B cell (primary cell): ENCODE results near the gene CMTM3. TPM values are rescaled to one million over a fixed set of nuclear protein-coding genes. Genes with fewer than 3 reads are reported as not detected.

ENCODE experiments used
- ATAC-seq: fragments of 200-7000 bp; cut with Tn5 transposase; one replicate; pipeline ENCODE4 v1.10.0; 2021; ENCODE audit warnings: low read depth, mild to moderate bottlenecking, moderate number of reproducible peaks, moderate library complexity
- CTCF ChIA-PET: fragments of 350-600 bp; sonication (Branson Sonifier 250); formaldehyde crosslinking; loops from one replicate; lab custom pipeline; 2021; ENCODE audit warnings: antibody characterized with exemption, inconsistent platforms; lab: Charles Lee
- POLR2A ChIA-PET: fragments of 350-600 bp; sonication (Branson Sonifier 250); formaldehyde crosslinking; loops from one replicate; lab custom pipeline; 2021; ENCODE audit warnings: antibody characterized with exemption; lab: Charles Lee
- DNase-seq: peaks from one replicate; pipeline ENCODE4 v3.0.0; 2013
- H2AFZ ChIP-seq: 2 replicates; pipeline ENCODE4 v1.6.1; 2012; ENCODE audit warnings: mild to moderate bottlenecking, low read depth, low read length; ENCODE audit not compliant: insufficient read depth, poor library complexity, severe bottlenecking
- H3K27ac ChIP-seq, 2 donors: 1 replicate in 1 of 2; 2 replicates in 1 of 2; pipeline ENCODE4 v1.5.1; 2012 to 2013; ENCODE audit warnings: low read length in 2 of 2, mild to moderate bottlenecking in 2 of 2, moderate library complexity in 1 of 2
- H3K27me3 ChIP-seq, 4 experiments: fragments of 200-600 bp in 1 of 4; sonication (generic) in 1 of 4; replicated peaks in 1 of 4; 1 replicate in 2 of 4; 2 replicates in 2 of 4; pipeline versions ENCODE4 v1.6.1 to v1.7.0; 2013 to 2016; ENCODE audit warnings: low read length in 3 of 4, mild to moderate bottlenecking in 2 of 4, mixed read lengths in 1 of 4, moderate library complexity in 1 of 4; ENCODE audit not compliant: insufficient read depth in 4 of 4, control insufficient read depth in 3 of 4; ENCODE audit errors: control extremely low read depth in 1 of 4
- H3K36me3 ChIP-seq, 2 experiments: replicated peaks in 1 of 2; 1 replicate in 1 of 2; 2 replicates in 1 of 2; pipeline versions ENCODE4 v1.6.1 to v1.7.1; 2013; ENCODE audit warnings: low read length in 1 of 2; ENCODE audit not compliant: insufficient read depth in 2 of 2, control insufficient read depth in 1 of 2; ENCODE audit errors: control extremely low read depth in 1 of 2, extremely low read depth in 1 of 2
- H3K4me1 ChIP-seq, 2 donors: fragments of 200-600 bp in 1 of 2; sonication (generic) in 1 of 2; 1 replicate in 1 of 2; 2 replicates in 1 of 2; pipeline versions ENCODE4 v1.5.1 to v1.6.1; 2013 to 2017; ENCODE audit warnings: low read length in 2 of 2; ENCODE audit not compliant: control insufficient read depth in 2 of 2, insufficient read depth in 2 of 2
- H3K4me2 ChIP-seq: replicated peaks from 2 replicates; pipeline ENCODE3; 2012; ENCODE audit warnings: mild to moderate bottlenecking, low read depth, low read length; ENCODE audit not compliant: poor library complexity, severe bottlenecking
- H3K4me3 ChIP-seq, 5 experiments: fragments of 200-600 bp in 1 of 5; sonication (generic) in 1 of 5; 1 replicate in 3 of 5; 2 replicates in 2 of 5; pipeline versions ENCODE4 v1.5.1 to v1.7.0; 2011 to 2016; ENCODE audit warnings: low read length in 4 of 5, mild to moderate bottlenecking in 4 of 5, low read depth in 2 of 5, control low read depth in 1 of 5, moderate library complexity in 1 of 5; ENCODE audit not compliant: insufficient read depth in 1 of 5; ENCODE audit errors: control extremely low read depth in 1 of 5, extremely low read depth in 1 of 5
- H3K79me2 ChIP-seq: fragments of 200-600 bp; sonication (generic); one replicate; pipeline ENCODE4 v1.6.0; 2016; ENCODE audit warnings: low read length; ENCODE audit not compliant: control insufficient read depth, insufficient read depth
- H3K9ac ChIP-seq: fragments of 200-600 bp; sonication (generic); 2 replicates; pipeline ENCODE4 v1.6.1; 2017; ENCODE audit warnings: mild to moderate bottlenecking, low read length, moderate library complexity
- H3K9me3 ChIP-seq, 3 donors: one replicate each; pipeline versions ENCODE4 v1.6.1 to v1.7.1; 2013; ENCODE audit warnings: low read length in 2 of 3; ENCODE audit not compliant: control insufficient read depth in 2 of 3, insufficient read depth in 1 of 3; ENCODE audit errors: control extremely low read depth in 1 of 3
- H4K20me1 ChIP-seq: 2 replicates; pipeline ENCODE4 v1.6.0; 2012; ENCODE audit warnings: mild to moderate bottlenecking, low read length; ENCODE audit not compliant: insufficient read depth, control insufficient read depth, poor library complexity, severe bottlenecking
- H3K27ac Mint-ChIP-seq: one replicate; pipeline ENCODE4 v1.8.0; 2021; ENCODE audit warnings: mixed read lengths
- H3K27me3 Mint-ChIP-seq: one replicate; pipeline ENCODE4 v1.8.0; 2021; ENCODE audit warnings: mixed read lengths
- H3K4me1 Mint-ChIP-seq: one replicate; pipeline ENCODE4 v1.8.0; 2021; ENCODE audit warnings: mixed read lengths
- H3K4me3 Mint-ChIP-seq: one replicate; pipeline ENCODE4 v1.8.0; 2021; ENCODE audit warnings: mixed read lengths
- H3K9me3 Mint-ChIP-seq: one replicate; pipeline ENCODE4 v1.8.0; 2022; ENCODE audit warnings: mixed read lengths; ENCODE audit not compliant: insufficient read depth
- CTCF ChIP-seq: fragments of 200-600 bp; IDR thresholded peaks from one replicate; pipeline ENCODE4 v1.8.0; 2022; ENCODE audit warnings: antibody characterized with exemption, mild to moderate bottlenecking
- EZH2 ChIP-seq: IDR thresholded peaks from 2 replicates; pipeline ENCODE4 v1.6.1; 2012; ENCODE audit warnings: borderline replicate concordance, low read depth, mild to moderate bottlenecking, moderate library complexity, low read length; ENCODE audit not compliant: insufficient read depth, poor library complexity, severe bottlenecking
- WGBS: methylation state at CpG from one replicate; pipeline ENCODE4 v1.1.5; 2013; ENCODE audit warnings: missing lambda C conversion rate; ENCODE audit not compliant: insufficient coverage; 5-methylcytosine and 5-hydroxymethylcytosine counted together
- intact Hi-C: fragments of 100-400 bp; cut with micrococcal nuclease; formaldehyde crosslinking; loops from one replicate; pipeline ENCODE4 v1.10.0; 2022
- polyA plus RNA-seq: library from polyadenylated mRNA; depleted of rRNA; stranded (reverse); fragments of >200 nt; gene quantifications from 2 replicates; pipeline ENCODE4 v1.2.3, GENCODE V29; 2012
- total RNA-seq, 2 donors: library from RNA; stranded (reverse); fragments of 120-200 nt in 1 of 2; gene quantifications; 1 replicate in 1 of 2; 2 replicates in 1 of 2; pipeline versions ENCODE4 v1.2.3 to v1.2.4, GENCODE V29; 2013 to 2022

The CMTM3 gene
- total and polyA plus RNA-seq, 2 donors (not counting 1 experiment from before 2014, with no cell fraction given) = 7.5 to 8.7 TPM

- Mint-ChIP-seq H3K9me3 (no peaks in the 10 kb centered on the region), H3K4me1 (no peaks in the 10 kb centered on the region), H3K27ac (no peak overlapping the region), H3K27me3 (peaks cover 19% of the 10 kb centered on the region), H3K4me3 (no peak overlapping the region)
- TF ChIP-seq CTCF = no peak
- TF ChIP-seq EZH2 = no peak
- H4K20me1 ChIP-seq = peaks cover 3% of the 10 kb centered on the region
- H3K79me2 ChIP-seq = no peaks in the 10 kb centered on the region
- no peak overlapping the region for H3K4me3 ChIP-seq
- intact Hi-C loops = no loop called here
- H3K27ac ChIP-seq = no peak overlapping the region
- no peak for DNase-seq
- H3K4me2 ChIP-seq = no peak overlapping the region
- H3K9me3 ChIP-seq = no peaks in the 10 kb centered on the region
- H3K9ac ChIP-seq = no peak overlapping the region
- POLR2A ChIA-PET = no interaction called here
- 95% methylated on average over 3 of the region's 12 CpGs for WGBS
- H2AFZ ChIP-seq = no peak overlapping the region
- no peak for ATAC-seq
- H3K4me1 ChIP-seq = no peaks in the 10 kb centered on the region
- H3K36me3 ChIP-seq = peaks cover 0 to 4% of the 10 kb centered on the region in 2 experiments
- CTCF ChIA-PET = interaction anchor here (1.6 kb wide), 1 partner anchor 133 kb away, joined by 3 read pairs; no protein-coding TSS in a partner anchor
- H3K27me3 ChIP-seq = peaks cover 0 to 7% (median 2%) of the 10 kb centered on the region in 4 experiments
Measured at GRCh38 chr16:66614161-66614802, 9.8 kb downstream of the CMTM3 start.

- no peak overlapping the region for H3K4me3 ChIP-seq
- Mint-ChIP-seq H3K4me1 (no peaks in the 10 kb centered on the region), H3K4me3 (no peak overlapping the region), H3K27me3 (peaks cover 26% of the 10 kb centered on the region), H3K27ac (no peak overlapping the region), H3K9me3 (no peaks in the 10 kb centered on the region)
- DNase-seq (no peak), ATAC-seq (no peak)
- no peak overlapping the region for H2AFZ ChIP-seq
- intact Hi-C loops = no loop called here
- no peaks in the 10 kb centered on the region for H3K9me3 ChIP-seq
- ChIA-PET POLR2A (no interaction called here), CTCF (no interaction called here)
- peaks cover 0 to 6% (median 3%) of the 10 kb centered on the region in 4 experiments for H3K27me3 ChIP-seq
- H4K20me1 ChIP-seq = no peaks in the 10 kb centered on the region
- no peak overlapping the region for H3K9ac ChIP-seq
- no peak overlapping the region for H3K27ac ChIP-seq
- H3K36me3 ChIP-seq = no peaks in the 10 kb centered on the region
- TF ChIP-seq CTCF (no peak), EZH2 (no peak)
- H3K4me2 ChIP-seq = no peak overlapping the region
- H3K4me1 ChIP-seq = no peaks in the 10 kb centered on the region
- H3K79me2 ChIP-seq = no peaks in the 10 kb centered on the region
- WGBS = 100% methylated on average over 1 of the region's 4 CpGs
Measured at GRCh38 chr16:66616169-66616568, 11.7 kb downstream of the CMTM3 start.
